Coronary artery (tissue), 2 donors: ENCODE data around the gene DMBT1.

Experiments
- DNase-seq: peaks from one replicate; pipeline ENCODE4 v3.0.0-alpha.2; 2017; ENCODE audit warnings: low spot score
- H3K27ac ChIP-seq, 2 donors: fragments of 200-600 bp; sonication (generic); one replicate each; pipeline ENCODE4 v1.5.1; 2016 to 2019
- H3K4me3 ChIP-seq: fragments of 200-600 bp; sonication (generic); 2 replicates; pipeline ENCODE4 v1.5.1; 2016; ENCODE audit warnings: mild to moderate bottlenecking, moderate library complexity
- CTCF ChIP-seq: fragments of 200-600 bp; sonication (generic); IDR thresholded peaks from one replicate; pipeline ENCODE4 v1.5.1; 2019; ENCODE audit warnings: antibody characterized with exemption

Gene DMBT1

GRCh38 chr10:122560279-122560804 is at the start of gene DMBT1:
DMBT1 (plus strand) TSS chr10:122560754; CDS start chr10:122560771, 17 bp downstream.
- Histone ChIP-seq H3K27ac (no peak within 1 kb of the TSS), H3K4me3 (no peak within 1 kb of the TSS)
- no peak for DNase-seq
- TF ChIP-seq CTCF, result no peak

GRCh38 chr10:122513053-122513452 is 47.5 kb upstream of the DMBT1 start:
- H3K27ac ChIP-seq, result no peak overlapping the region
- no peak for DNase-seq
- no peak for TF ChIP-seq CTCF
- H3K4me3 ChIP-seq, result no peak overlapping the region

GRCh38 chr10:122514045-122514840 is 46.3 kb upstream of the DMBT1 start:
- no peak for DNase-seq
- H3K4me3 ChIP-seq, result no peak overlapping the region
- no peak for TF ChIP-seq CTCF
- H3K27ac ChIP-seq, result no peak overlapping the region

- no peak for DNase-seq
- Histone ChIP-seq H3K27ac (no peak overlapping the region), H3K4me3 (no peak overlapping the region)
- no peak for TF ChIP-seq CTCF
Observed at GRCh38 chr10:122515022-122515424, 45.5 kb upstream of the DMBT1 start.

GRCh38 chr10:122515588-122516231 is 44.8 kb upstream of the DMBT1 start:
- DNase-seq, result no peak
- no peak for TF ChIP-seq CTCF
- Histone ChIP-seq H3K4me3 (no peak overlapping the region), H3K27ac (no peak overlapping the region)

GRCh38 chr10:122516734-122517133 is 43.8 kb upstream of the DMBT1 start:
- TF ChIP-seq CTCF, result no peak
- H3K4me3 ChIP-seq, result no peak overlapping the region
- no peak for DNase-seq
- no peak overlapping the region for H3K27ac ChIP-seq

- Histone ChIP-seq H3K27ac (no peak overlapping the region), H3K4me3 (no peak overlapping the region)
- no peak for TF ChIP-seq CTCF
- no peak for DNase-seq
Observed at GRCh38 chr10:122519144-122519543, 41.4 kb upstream of the DMBT1 start.
